HuH-7.5 (cell line): ENCODE measurements around the gene ZXDC.

Experiments
- DNase-seq: peaks from one replicate; pipeline ENCODE4 v3.0.0; 2011; ENCODE audit warnings: low spot score

ZXDC gene

DNA sequence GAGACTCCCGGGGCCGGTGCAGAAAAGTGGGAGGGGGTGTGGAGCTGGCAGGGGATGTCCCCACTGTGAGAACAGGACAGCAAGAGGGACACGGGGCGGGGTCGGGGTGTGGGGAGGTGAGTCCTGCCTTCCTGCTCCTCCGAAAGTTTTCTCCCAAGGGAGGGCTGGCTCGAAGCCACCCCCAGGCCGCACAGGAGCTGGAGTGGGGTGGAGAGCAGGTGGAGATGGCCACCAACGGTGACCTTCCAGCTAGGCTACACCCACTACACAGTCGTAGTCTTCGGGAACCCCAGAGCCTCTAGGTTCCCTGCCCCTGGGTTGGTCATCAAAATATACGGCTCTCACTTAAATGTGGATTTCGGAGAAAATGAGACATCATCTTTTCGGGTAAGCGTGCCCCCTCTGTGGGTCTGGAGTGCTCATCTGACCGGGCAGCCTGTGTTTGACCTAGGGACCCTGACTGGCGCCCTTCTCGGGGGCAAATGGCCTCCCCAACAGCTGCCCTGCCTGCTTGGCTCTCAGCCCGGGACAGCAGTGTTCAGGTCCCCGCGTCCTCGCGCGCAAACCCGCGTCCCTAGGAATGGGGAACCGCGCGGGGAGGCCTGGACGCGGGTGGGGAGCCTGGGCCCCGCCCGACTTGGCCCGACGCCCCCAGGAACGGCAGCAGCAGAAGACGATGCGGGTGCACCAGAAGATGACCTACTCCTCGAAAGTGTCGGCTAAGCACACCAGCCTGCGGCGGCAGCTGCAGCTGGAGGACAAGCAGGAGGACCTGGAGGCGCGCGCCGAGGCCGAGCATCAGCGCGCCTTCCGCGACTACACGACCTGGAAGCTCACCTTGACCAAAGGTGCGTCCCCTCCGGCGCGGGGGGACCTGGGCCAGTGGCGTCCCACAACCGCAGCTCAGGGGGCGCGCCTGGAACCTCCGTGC, 59.8 kb downstream of the ZXDC start:
- DNase-seq, result no peak

- no peak for DNase-seq
These were observed 60.6 kb downstream of the ZXDC start for GRCh38 chr3:126414961-126415660.

DNA sequence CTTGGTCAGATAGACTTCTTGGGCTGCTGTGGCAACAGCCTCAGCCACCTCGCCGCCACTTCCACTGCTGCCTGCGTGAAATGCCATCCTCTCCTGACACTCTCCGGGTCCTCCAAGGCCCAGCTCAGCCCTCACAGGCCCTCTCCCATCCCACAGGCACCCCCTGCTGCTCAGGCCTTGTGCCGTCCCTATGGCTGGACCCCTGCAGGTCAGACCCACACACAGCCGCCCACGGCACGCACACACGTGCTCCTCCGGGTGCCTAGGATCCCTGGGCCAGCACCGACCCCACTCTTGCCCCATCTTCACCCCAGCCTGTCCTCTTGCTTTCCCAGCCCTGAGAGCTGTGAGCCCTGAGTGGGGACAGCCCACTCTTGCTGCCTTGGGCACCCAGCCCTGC, 61.3 kb downstream of the ZXDC start:
- DNase-seq, result no peak

- no peak for DNase-seq
These were observed 62.0 kb downstream of the ZXDC start for GRCh38 chr3:126413693-126414080.

DNA sequence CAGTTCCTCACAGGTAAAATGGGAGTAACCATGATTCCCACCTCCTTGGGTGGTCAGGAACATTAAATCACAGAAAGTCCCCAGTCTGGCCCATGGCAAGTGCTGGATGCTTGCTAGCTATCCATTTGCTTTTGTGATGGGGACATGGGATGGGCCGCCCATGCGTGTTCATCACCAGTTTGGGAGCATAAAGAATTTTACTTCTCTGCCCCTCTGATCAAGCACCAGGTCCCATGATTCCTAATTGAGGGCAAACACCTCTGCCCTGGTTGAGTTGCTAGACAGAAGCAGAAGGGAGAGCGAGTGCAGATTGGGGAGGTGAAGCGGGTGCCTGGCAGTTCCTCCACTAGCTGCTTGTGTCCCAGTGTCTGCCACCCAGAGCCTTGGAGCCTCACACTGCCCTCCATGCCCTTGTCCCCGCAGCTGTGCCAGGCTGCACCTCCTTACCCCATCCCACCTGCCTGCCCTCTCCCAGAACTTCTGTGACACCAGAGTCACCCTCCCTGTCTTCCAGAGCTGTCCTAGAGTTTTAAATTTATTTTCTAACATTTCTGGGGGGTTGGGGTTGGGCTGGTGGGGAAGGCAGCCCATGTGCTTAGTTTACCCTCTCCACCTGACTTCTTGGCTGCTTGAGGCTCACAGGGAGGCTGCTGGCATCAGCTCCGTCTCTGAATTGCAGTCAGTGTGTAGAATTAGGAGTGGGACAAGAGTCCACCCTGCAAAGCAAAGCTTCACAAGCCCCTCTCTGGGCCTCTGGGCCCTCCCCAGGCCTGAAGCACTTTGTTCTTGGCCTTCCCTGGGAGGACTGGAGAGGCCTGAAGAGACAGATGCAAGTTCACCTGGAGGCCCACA, 62.6 kb downstream of the ZXDC start:
- no peak for DNase-seq

- no peak for DNase-seq
These were observed 67.6 kb downstream of the ZXDC start for GRCh38 chr3:126408099-126408498.

GRCh38 chr3:126407412-126408044, 68.2 kb downstream of the ZXDC start:
- DNase-seq, result no peak

GRCh38 chr3:126406389-126407296, 69.0 kb downstream of the ZXDC start:
- DNase-seq, result no peak

DNA sequence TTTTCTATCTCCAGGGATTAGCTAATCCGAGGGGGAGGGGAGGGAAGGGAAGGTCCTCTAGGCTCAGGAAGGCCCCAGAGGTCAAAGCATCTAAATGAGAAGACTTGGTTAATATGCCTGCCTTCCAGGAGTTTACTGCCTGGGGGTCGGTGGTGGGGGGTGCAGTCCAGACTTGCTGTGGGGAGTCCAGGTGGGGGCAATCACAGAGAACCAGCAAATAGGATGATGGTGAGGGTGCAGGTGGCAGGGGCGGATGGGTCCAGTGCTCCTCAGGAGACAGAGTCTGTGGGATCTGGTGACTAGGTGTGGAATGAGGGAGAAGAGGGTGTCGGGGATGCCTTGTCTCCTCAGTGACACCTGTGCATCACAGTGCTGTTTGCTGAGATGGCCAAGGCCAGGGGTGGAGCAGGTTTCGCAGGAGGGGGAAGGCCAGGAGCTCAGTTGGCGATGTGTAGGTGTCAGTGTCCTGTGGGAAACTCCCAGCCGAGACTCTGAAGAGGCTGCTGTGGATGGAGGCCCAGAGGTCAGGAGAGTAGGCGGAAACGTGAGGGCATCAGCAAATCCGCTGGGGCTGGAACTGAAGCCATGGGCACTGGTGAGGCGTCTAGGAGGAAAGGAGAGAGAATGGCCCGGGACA, 72.9 kb downstream of the ZXDC start:
- no peak for DNase-seq

DNA sequence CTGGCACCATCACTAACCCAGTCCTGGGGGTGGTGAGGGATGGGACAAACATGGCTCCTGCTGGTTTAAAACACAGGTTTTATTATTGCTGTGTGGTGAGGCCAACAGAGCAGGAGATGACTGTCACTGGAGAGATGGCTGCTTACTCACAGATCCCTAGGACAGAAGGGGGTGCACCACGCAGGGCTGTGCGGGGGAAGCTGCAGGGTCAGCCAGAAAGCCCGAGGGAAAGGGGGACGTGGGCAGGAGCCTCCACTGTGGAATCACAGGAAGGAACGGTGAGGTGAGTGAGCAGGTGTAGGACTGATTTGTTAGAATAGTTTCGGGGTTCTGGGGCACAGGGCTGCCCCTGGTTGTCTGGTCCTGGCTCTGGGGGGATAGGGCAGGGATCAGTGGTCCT, 73.5 kb downstream of the ZXDC start:
- no peak for DNase-seq

GRCh38 chr3:126401611-126402160, 74.0 kb downstream of the ZXDC start:
- DNase-seq, result no peak

DNA sequence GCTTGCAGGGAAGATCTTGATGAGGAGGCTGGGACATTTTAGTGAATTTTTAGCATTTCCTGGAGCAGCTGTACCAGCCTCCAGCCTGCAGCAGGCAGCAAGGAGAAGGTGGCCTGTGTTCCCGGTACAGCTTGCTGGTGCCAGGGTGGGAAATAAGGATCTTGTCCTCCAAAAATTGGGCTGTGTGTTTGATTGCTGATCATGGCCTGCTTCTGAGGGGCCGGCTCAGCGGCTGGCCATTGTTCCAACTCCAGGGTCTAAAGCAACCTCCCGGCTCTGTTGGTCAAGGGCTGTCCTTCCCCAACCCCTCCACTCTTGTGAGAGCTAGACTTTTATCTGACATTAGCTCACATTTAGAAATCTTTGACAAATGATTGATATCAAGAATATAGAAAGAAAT, 75.9 kb downstream of the ZXDC start:
- DNase-seq, result no peak

DNA sequence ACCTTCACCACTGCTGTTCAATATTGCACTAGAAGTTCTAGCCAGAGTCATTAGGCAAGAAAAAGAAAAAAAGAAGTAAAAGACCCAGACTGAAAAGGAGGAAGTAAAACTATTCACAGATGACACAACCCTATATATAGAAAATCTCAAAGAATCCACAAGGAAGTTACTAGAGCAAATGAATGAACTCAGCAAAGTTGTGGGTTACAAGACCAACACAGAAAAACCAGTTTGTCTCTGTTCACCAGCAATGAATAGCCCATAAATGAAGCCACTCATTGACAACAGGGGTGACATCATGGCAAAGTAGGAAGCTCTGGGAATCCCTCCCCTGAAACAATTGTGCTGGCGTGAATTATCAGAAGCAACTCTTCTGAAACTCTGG, 76.3 kb downstream of the ZXDC start:
- no peak for DNase-seq

DNA sequence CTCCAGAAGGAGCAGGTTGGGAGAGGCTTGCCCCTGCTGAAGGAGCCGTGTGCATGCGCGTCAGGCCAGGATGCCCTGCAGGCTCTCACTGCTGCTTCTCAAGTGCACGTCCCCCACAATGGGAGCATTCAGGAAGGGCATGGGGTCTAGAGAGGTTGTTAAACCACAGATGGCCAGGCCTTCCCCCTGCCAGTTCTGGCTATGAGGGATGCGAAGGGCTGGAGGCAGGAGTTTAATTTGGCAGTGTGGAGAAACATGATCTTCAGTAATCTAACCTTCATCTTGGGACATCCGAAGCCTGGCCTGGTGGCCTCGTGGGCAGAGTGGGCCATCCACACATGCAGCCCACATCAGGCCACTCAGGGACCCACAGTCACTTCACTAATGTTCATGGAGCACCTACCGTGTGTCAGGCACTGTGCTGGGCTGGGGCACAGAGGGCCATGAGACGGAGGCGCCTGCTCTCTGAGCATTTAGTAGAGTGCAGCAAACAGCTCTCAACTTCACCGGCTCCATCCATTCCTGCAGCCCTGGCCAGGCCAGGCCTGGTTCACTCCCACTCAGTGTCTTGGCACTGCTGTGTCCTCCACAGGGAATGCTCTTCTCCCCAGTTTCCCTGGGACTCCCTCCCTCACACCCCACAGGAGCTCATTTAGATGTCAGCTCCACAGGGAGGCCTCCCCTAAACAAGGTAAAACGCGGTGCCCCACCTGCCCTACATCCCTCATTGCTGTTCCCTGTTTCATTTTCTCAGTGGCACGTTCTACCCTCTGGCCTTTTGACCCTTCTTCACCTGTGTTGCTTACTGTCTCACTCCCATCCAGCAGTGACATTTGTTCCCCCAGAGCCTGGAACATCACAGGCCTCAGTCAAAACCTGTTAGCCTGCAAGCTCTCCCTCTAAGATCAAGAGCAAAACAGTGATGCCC, 77.0 kb downstream of the ZXDC start:
- DNase-seq, result no peak

DNA sequence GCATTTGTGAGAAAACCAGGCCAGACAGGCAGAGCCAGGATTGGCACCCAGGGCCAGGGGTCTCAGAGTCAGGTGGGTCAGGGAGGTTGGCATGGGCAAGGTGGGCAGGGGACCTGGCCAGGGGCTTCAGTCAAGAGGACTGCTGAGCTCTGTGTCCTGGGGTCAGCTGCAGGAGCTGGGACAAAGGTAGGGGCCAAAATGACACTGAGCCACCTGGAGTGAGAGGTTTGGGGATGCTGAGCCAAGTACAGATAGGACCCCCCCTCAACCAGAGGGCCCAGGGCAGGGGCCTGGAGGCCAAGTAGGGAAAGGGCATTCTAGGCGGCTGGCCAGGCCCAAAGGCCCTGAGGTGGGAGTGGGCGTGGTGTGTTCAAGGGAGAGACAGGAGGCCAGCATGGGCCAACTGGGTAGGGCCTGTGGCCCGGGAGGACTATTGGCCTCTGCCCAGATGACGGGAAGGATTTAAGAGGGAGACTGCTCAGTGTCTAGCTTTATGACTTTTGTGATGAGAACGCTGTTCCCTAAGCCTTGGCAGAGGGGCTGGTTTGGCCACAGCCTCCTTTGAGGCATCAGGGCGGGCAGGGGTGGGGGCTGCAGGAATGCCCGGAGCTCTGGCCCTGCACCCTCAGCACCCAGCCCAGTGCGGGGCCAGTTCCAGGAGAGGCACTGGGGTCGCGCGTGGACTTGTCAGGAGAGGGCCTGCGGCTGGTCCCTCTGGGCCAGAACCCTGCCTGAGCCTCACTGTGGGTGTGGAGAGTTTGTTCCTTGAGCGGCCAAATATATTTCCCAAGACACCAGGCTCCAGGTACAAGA, 77.9 kb downstream of the ZXDC start:
- DNase-seq, result no peak

- DNase-seq, result no peak
These were observed 79.2 kb downstream of the ZXDC start for GRCh38 chr3:126396536-126396935.

GRCh38 chr3:126395846-126396513, 79.7 kb downstream of the ZXDC start:
- no peak for DNase-seq

- DNase-seq, result no peak
These were observed 80.7 kb downstream of the ZXDC start for GRCh38 chr3:126394977-126395321.
